Tibial nerve (tissue), 4 donors: ENCODE results near the gene FOXD4.
"Not testable (repeated sequence)": the region's sequence is repeated elsewhere in the genome, so short reads cannot be mapped to it uniquely, and the experiment has no call there.

ENCODE experiments used
- CTCF ChIP-seq, 5 experiments: fragments of 200-600 bp in 3 of 5; fragments of 450-650 bp in 2 of 5; sonication (generic) in 3 of 5; IDR thresholded peaks; one replicate each; pipeline ENCODE4 v1.5.1; 2016 to 2019; ENCODE audit warnings: antibody characterized with exemption in 5 of 5, mild to moderate bottlenecking in 3 of 5, moderate library complexity in 2 of 5
- EP300 ChIP-seq, 2 donors: sonication (generic); formaldehyde crosslinking; IDR thresholded peaks; one replicate each; pipeline ENCODE4 v1.6.1; 2017; ENCODE audit warnings: antibody characterized with exemption in 2 of 2, mild to moderate bottlenecking in 1 of 2
- POLR2A ChIP-seq, 2 donors: fragments of 450-650 bp; IDR thresholded peaks; one replicate each; pipeline ENCODE4 v1.6.1; 2017; ENCODE audit warnings: antibody characterized with exemption in 2 of 2, mild to moderate bottlenecking in 2 of 2, moderate library complexity in 2 of 2

DNA sequence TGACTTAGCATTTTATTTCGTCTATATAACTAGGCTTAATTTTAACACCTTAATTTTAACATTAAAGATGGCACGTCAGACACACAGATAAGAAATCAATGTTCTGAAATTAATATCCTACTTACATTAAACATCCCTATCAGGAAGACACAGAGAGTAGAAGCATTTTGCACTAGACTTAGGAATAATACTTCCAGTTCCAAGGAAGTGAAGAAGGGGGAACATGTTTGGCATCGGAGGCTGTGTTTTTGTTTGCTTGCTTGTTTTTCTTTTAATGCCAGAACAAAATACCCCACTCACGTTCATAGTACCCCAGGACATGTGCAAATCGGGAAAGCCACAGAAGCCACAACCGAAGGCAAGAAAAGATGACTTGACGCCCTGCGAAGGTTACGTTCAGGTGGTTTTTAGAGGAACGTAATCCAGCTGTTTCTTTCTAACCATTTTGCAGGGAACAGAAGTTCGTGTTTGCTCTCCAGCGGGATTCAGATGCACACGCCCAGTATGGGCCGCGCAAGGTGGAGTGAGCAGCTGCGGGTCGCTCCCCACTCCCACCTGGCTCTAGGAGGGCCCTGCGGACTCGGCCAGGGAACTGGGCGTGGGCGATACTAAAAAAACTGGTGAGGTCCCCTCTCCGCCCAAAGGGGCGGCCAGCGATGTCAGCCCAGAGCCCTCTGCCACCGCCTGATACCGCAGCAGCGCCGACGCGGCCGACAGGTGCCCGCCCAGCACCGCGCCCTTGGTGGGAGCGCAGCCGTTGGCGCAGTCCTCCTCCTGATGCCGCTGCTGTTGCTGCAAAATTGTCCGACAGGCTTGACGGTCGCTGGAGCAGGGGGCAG, 1.8 kb downstream of the FOXD4 start:
- not testable (repeated sequence) for TF ChIP-seq POLR2A, CTCF, EP300 (IDR thresholded peaks at IDR 0.05)
